CD14-positive monocyte (primary cell): ENCODE results near the gene COL4A4. TPM values are rescaled to one million over a fixed set of nuclear protein-coding genes. Genes with fewer than 3 reads are reported as not detected.

Experiments
- DNase-seq, 3 donors: peaks; one replicate each; pipeline ENCODE4 v3.0.0-alpha.2; 2011 to 2022
- H2AFZ ChIP-seq: 2 replicates; pipeline ENCODE4 v1.6.0; 2012; ENCODE audit warnings: mild to moderate bottlenecking, low read depth, low read length, inconsistent platforms; ENCODE audit not compliant: insufficient read depth, poor library complexity, severe bottlenecking
- H3K27ac ChIP-seq, 2 donors: 1 replicate in 1 of 2; 2 replicates in 1 of 2; pipeline ENCODE4 v1.5.1; 2012 to 2013; ENCODE audit warnings: low read length in 2 of 2, control low read depth in 1 of 2, inconsistent platforms in 1 of 2, low read depth in 1 of 2, mild to moderate bottlenecking in 1 of 2
- H3K27me3 ChIP-seq, 2 donors: one replicate each; pipeline versions ENCODE4 v1.6.0 to v1.6.1; 2011 to 2013; ENCODE audit warnings: low read length in 2 of 2; ENCODE audit not compliant: control insufficient read depth in 2 of 2, insufficient read depth in 2 of 2
- H3K36me3 ChIP-seq, 2 donors: replicated peaks in 1 of 2; 1 replicate in 1 of 2; 2 replicates in 1 of 2; pipeline versions ENCODE4 v1.5.1 to v1.6.1; 2012 to 2013; ENCODE audit warnings: low read length in 2 of 2, control low read depth in 1 of 2, inconsistent platforms in 1 of 2, mild to moderate bottlenecking in 1 of 2; ENCODE audit not compliant: insufficient read depth in 2 of 2, control insufficient read depth in 1 of 2
- H3K4me1 ChIP-seq, 2 donors: 1 replicate in 1 of 2; 2 replicates in 1 of 2; pipeline versions ENCODE4 v1.5.1 to v1.6.1; 2012 to 2013; ENCODE audit warnings: low read length in 2 of 2, control low read depth in 1 of 2, inconsistent platforms in 1 of 2, mild to moderate bottlenecking in 1 of 2, moderate library complexity in 1 of 2; ENCODE audit not compliant: insufficient read depth in 2 of 2, control insufficient read depth in 1 of 2
- H3K4me2 ChIP-seq: replicated peaks from 2 replicates; pipeline ENCODE3; 2012; ENCODE audit warnings: low read length, moderate library complexity, mild to moderate bottlenecking; ENCODE audit not compliant: poor library complexity, severe bottlenecking; ENCODE audit errors: extremely low read depth
- H3K4me3 ChIP-seq, 3 experiments: fragments of 200-600 bp in 1 of 3; sonication (generic) in 1 of 3; replicated peaks in 1 of 3; 1 replicate in 2 of 3; 2 replicates in 1 of 3; pipeline ENCODE4 v1.5.1; 2011 to 2013; ENCODE audit warnings: low read length in 3 of 3, mild to moderate bottlenecking in 3 of 3, control low read depth in 2 of 3, low read depth in 2 of 3, inconsistent platforms in 1 of 3, moderate library complexity in 1 of 3
- H3K79me2 ChIP-seq: 2 replicates; pipeline ENCODE4 v1.6.0; 2012; ENCODE audit warnings: mild to moderate bottlenecking, control low read depth, inconsistent platforms, low read length, moderate library complexity; ENCODE audit not compliant: insufficient read depth
- H3K9ac ChIP-seq: 2 replicates; pipeline ENCODE4 v1.6.0; 2017; ENCODE audit warnings: low read length, mild to moderate bottlenecking; ENCODE audit not compliant: insufficient read depth, poor library complexity, severe bottlenecking
- H3K9me3 ChIP-seq, 2 donors: replicated peaks in 1 of 2; 1 replicate in 1 of 2; 2 replicates in 1 of 2; pipeline versions ENCODE4 v1.5.1 to v1.6.1; 2012 to 2013; ENCODE audit warnings: low read length in 2 of 2, control low read depth in 1 of 2; ENCODE audit not compliant: control insufficient read depth in 1 of 2, insufficient read depth in 1 of 2
- H4K20me1 ChIP-seq: 2 replicates; pipeline ENCODE4 v1.6.0; 2012; ENCODE audit warnings: mild to moderate bottlenecking, low read length, control low read depth, moderate library complexity; ENCODE audit not compliant: insufficient read depth
- H3K27ac Mint-ChIP-seq, 7 donors: one replicate each; pipeline ENCODE4 v1.8.0; 2020; ENCODE audit warnings: mild to moderate bottlenecking in 7 of 7, mixed read lengths in 7 of 7, moderate library complexity in 6 of 7, inconsistent platforms in 2 of 7
- H3K27me3 Mint-ChIP-seq, 3 donors: one replicate each; pipeline ENCODE4 v1.8.0; 2021 to 2022; ENCODE audit warnings: low read depth in 3 of 3, mild to moderate bottlenecking in 3 of 3, mixed read lengths in 3 of 3, moderate library complexity in 3 of 3, inconsistent platforms in 1 of 3
- H3K36me3 Mint-ChIP-seq, 2 donors: one replicate each; pipeline ENCODE4 v1.8.0; 2020; ENCODE audit warnings: mixed read lengths in 2 of 2, inconsistent platforms in 1 of 2, mild to moderate bottlenecking in 1 of 2
- H3K4me1 Mint-ChIP-seq: one replicate; pipeline ENCODE4 v1.8.0; 2020; ENCODE audit warnings: mild to moderate bottlenecking, mixed read lengths
- H3K4me3 Mint-ChIP-seq, 2 donors: one replicate each; pipeline ENCODE4 v1.8.0; 2020; ENCODE audit warnings: mild to moderate bottlenecking in 2 of 2, mixed read lengths in 2 of 2, moderate library complexity in 1 of 2
- H3K9me3 Mint-ChIP-seq, 7 donors: one replicate each; pipeline ENCODE4 v1.8.0; 2020 to 2022; ENCODE audit warnings: mixed read lengths in 7 of 7, mild to moderate bottlenecking in 6 of 7, moderate library complexity in 6 of 7, inconsistent platforms in 2 of 7
- CTCF ChIP-seq: fragments of 200-600 bp; IDR thresholded peaks from one replicate; pipeline ENCODE4 v1.8.0; 2022; ENCODE audit warnings: antibody characterized with exemption, mild to moderate bottlenecking
- WGBS: methylation state at CpG from one replicate; pipeline ENCODE4 v1.1.5; 2013; ENCODE audit warnings: missing lambda C conversion rate; ENCODE audit not compliant: insufficient coverage; 5-methylcytosine and 5-hydroxymethylcytosine counted together
- intact Hi-C, 2 donors: fragments of 100-400 bp; cut with micrococcal nuclease; formaldehyde crosslinking; loops; one replicate each; pipeline versions ENCODE4 v1.15.0 to v1.15.1; 2023
- polyA plus RNA-seq, 3 donors: library from polyadenylated mRNA; depleted of rRNA in 1 of 3; unstranded in 2 of 3; stranded (reverse) in 1 of 3; fragments of 300-500 nt in 2 of 3; fragments of >200 nt in 1 of 3; fragmentation: Illumina TruSeq in 2 of 3; gene quantifications; 1 replicate in 2 of 3; 2 replicates in 1 of 3; pipeline ENCODE4 v1.2.3, GENCODE V29; 2012 to 2021

The COL4A4 gene
- polyA plus RNA-seq, 3 donors, result 0.03 TPM; not detected in 2

GRCh38 chr2:227143895-227144294, 20.1 kb downstream of the COL4A4 start:
- Histone ChIP-seq H3K9me3 (no peaks in the 10 kb centered on the region), H3K9ac (no peak overlapping the region), H4K20me1 (no peaks in the 10 kb centered on the region), H3K27ac (no peak overlapping the region), H2AFZ (no peak overlapping the region), H3K27me3 (no peaks in the 10 kb centered on the region), H3K4me2 (no peak overlapping the region), H3K36me3 (no peaks in the 10 kb centered on the region), H3K4me1 (no peaks in the 10 kb centered on the region), H3K4me3 (no peak overlapping the region), H3K79me2 (no peaks in the 10 kb centered on the region)
- TF ChIP-seq CTCF, result no peak
- Mint-ChIP-seq H3K36me3 (no peaks in the 10 kb centered on the region), H3K4me3 (no peak overlapping the region), H3K27ac (no peak overlapping the region), H3K9me3 (peaks cover 0 to 2% (median 0%) of the 10 kb centered on the region in 7 donors), H3K27me3 (peaks cover 4 to 8% (median 6%) of the 10 kb centered on the region in 3 donors), H3K4me1 (no peaks in the 10 kb centered on the region)
- intact Hi-C loops, result no loop called here
- 100% methylated on average over 1 of the region's 1 CpG for WGBS
- no peak for DNase-seq

GRCh38 chr2:227141301-227141700, 22.7 kb downstream of the COL4A4 start:
- Mint-ChIP-seq H3K36me3 (no peaks in the 10 kb centered on the region), H3K4me1 (no peaks in the 10 kb centered on the region), H3K27ac (no peak overlapping the region), H3K9me3 (no peaks in the 10 kb centered on the region), H3K4me3 (no peak overlapping the region), H3K27me3 (peaks cover 6 to 10% (median 6%) of the 10 kb centered on the region in 3 donors)
- intact Hi-C loops, result no loop called here
- H3K9me3 ChIP-seq, result no peaks in the 10 kb centered on the region
- H2AFZ ChIP-seq, result no peak overlapping the region
- no peaks in the 10 kb centered on the region for H4K20me1 ChIP-seq
- H3K27ac ChIP-seq, result no peak overlapping the region
- H3K4me3 ChIP-seq, result no peak overlapping the region
- H3K79me2 ChIP-seq, result no peaks in the 10 kb centered on the region
- H3K27me3 ChIP-seq, result no peaks in the 10 kb centered on the region
- H3K4me2 ChIP-seq, result no peak overlapping the region
- no CpG with 5 or more reads among the region's 4 CpGs for WGBS
- H3K36me3 ChIP-seq, result no peaks in the 10 kb centered on the region
- no peak for DNase-seq
- no peak overlapping the region for H3K9ac ChIP-seq
- no peak for TF ChIP-seq CTCF
- no peaks in the 10 kb centered on the region for H3K4me1 ChIP-seq
